Choroid plexus epithelial cell (primary cell): ENCODE data around the gene ZNF280B.
"Not testable (repeated sequence)": the region's sequence is repeated elsewhere in the genome, so short reads cannot be mapped to it uniquely, and the experiment has no call there.

Experiments
- DNase-seq: peaks from one replicate; pipeline ENCODE4 v3.0.0-alpha.2; 2010; ENCODE audit warnings: low read depth
- H3K4me3 ChIP-seq: 2 replicates; pipeline ENCODE4 v1.5.1; 2011; ENCODE audit warnings: low read depth, mild to moderate bottlenecking, control low read depth, low read length, moderate library complexity
- CTCF ChIP-seq: conservative IDR thresholded peaks from 2 replicates; pipeline ENCODE4 v1.5.1; 2011; ENCODE audit warnings: low read depth, mild to moderate bottlenecking, control low read depth, inconsistent platforms, low read length, moderate library complexity

Gene ZNF280B

GRCh38 chr22:22484023-22484422 lies 24.5 kb downstream of the ZNF280B start:
- no peak for DNase-seq
- no peak overlapping the region for H3K4me3 ChIP-seq
- no peak for TF ChIP-seq CTCF

- TF ChIP-seq CTCF: no peak
- H3K4me3 ChIP-seq: no peak overlapping the region
- DNase-seq: no peak
Measured at GRCh38 chr22:22480940-22481339, 27.6 kb downstream of the ZNF280B start.

- TF ChIP-seq CTCF: no peak
- no peak for DNase-seq
- H3K4me3 ChIP-seq: no peak overlapping the region
Measured at GRCh38 chr22:22479999-22480532, 28.5 kb downstream of the ZNF280B start.

- H3K4me3 ChIP-seq: no peak overlapping the region
- TF ChIP-seq CTCF: no peak
- no peak for DNase-seq
Measured at GRCh38 chr22:22479116-22479515, 29.4 kb downstream of the ZNF280B start.

- H3K4me3 ChIP-seq: no peak overlapping the region
- DNase-seq: peak; percentile 9
- no peak for TF ChIP-seq CTCF
Measured at GRCh38 chr22:22478470-22478869, 30.1 kb downstream of the ZNF280B start.

- TF ChIP-seq CTCF: no peak
- H3K4me3 ChIP-seq: no peak overlapping the region
- no peak for DNase-seq
Measured at GRCh38 chr22:22474733-22475132, 33.8 kb downstream of the ZNF280B start.

GRCh38 chr22:22471104-22471503 lies 37.4 kb downstream of the ZNF280B start:
- DNase-seq: not testable (repeated sequence)

GRCh38 chr22:22469527-22469926 lies 39.0 kb downstream of the ZNF280B start:
- DNase-seq: no peak
- no peak overlapping the region for H3K4me3 ChIP-seq
- no peak for TF ChIP-seq CTCF

More at GRCh38 chr22:22471104-22471503, 37.4 kb downstream of the ZNF280B start:
- not testable (repeated sequence) for H3K4me3 ChIP-seq

- not testable (repeated sequence) for H3K4me3 ChIP-seq
Measured at GRCh38 chr22:22468794-22469469, 39.6 kb downstream of the ZNF280B start.

More at GRCh38 chr22:22468794-22469469, 39.6 kb downstream of the ZNF280B start:
- not testable (repeated sequence) for DNase-seq
